A549 (cell line): Measurements from ENCODE around the gene TNFAIP2. TPM values are rescaled to one million over a fixed set of nuclear protein-coding genes. Genes with fewer than 3 reads are reported as not detected.

ENCODE experiments used
- ATAC-seq, 2 experiments: fragments of 200-7000 bp in 1 of 2; fragments of >200 bp in 1 of 2; cut with Nextera tagmentation in 1 of 2; cut with Tn5 transposase in 1 of 2; 3 replicates each; pipeline versions ENCODE4 v1.8.0 to v1.9.1; 2018 to 2020; ENCODE audit warnings: mild to moderate bottlenecking in 1 of 2, moderate library complexity in 1 of 2
- CTCF ChIA-PET: fragments of 300-600 bp; sonication (Branson Sonifier 250); formaldehyde crosslinking; extraction: SDS; loops from one replicate; lab custom pipeline; 2021; ENCODE audit warnings: antibody characterized with exemption, inconsistent platforms; lab: Yijun Ruan, JAX
- POLR2A ChIA-PET: fragments of 350-600 bp; formaldehyde crosslinking; extraction: SDS; loops from one replicate; lab custom pipeline; 2021; ENCODE audit warnings: antibody characterized with exemption, inconsistent platforms; lab: Yijun Ruan, JAX
- DNase-seq, 2 experiments: peaks; one replicate each; pipeline versions ENCODE4 v3.0.0 to v3.0.0-alpha.2; 2011 to 2016; ENCODE audit warnings: low read depth in 1 of 2, low spot score in 1 of 2
- FAIRE-seq: peaks from 2 replicates; lab custom pipeline; 2011; peaks lifted over from hg19 to GRCh38; lab: Jason Lieb, UNC
- H3K27ac ChIP-seq, 2 experiments: fragments of >200 bp; sonication (Bioruptor Twin); formaldehyde crosslinking; 3 replicates each; pipeline ENCODE4 v1.5.1; 2016 to 2017
- H3K4me1 ChIP-seq: fragments of >200 bp; sonication (Bioruptor Twin); formaldehyde crosslinking; 3 replicates; pipeline ENCODE4 v1.6.1; 2016
- H3K4me2 ChIP-seq: fragments of >200 bp; sonication (Bioruptor Twin); formaldehyde crosslinking; 3 replicates; pipeline ENCODE4 v1.6.1; 2016
- H3K4me3 ChIP-seq: fragments of >200 bp; sonication (Bioruptor Twin); formaldehyde crosslinking; 3 replicates; pipeline ENCODE4 v1.5.1; 2016
- H3K9me3 ChIP-seq: fragments of >200 bp; sonication (Bioruptor Twin); formaldehyde crosslinking; 3 replicates; pipeline ENCODE4 v1.6.1; 2016
- CHD2 ChIP-seq: fragments of 150-350 bp; IDR thresholded peaks from 2 replicates; pipeline ENCODE4 v1.6.1; 2014; ENCODE audit warnings: low read length; ENCODE audit not compliant: partially characterized antibody
- CHD4 ChIP-seq: fragments of 200-600 bp; sonication (generic); IDR thresholded peaks from 2 replicates; pipeline ENCODE4 v1.6.1; 2016; ENCODE audit warnings: antibody characterized with exemption, mild to moderate bottlenecking, borderline replicate concordance
- EHF ChIP-seq: fragments of 250-450 bp; sonication (Bioruptor Pico); IDR thresholded peaks from 2 replicates; pipeline ENCODE4 v1.5.0; 2020; ENCODE audit warnings: mild to moderate bottlenecking
- FOSB ChIP-seq: fragments of 250-450 bp; sonication (Bioruptor Pico); IDR thresholded peaks from 2 replicates; pipeline ENCODE4 v1.5.0; 2020; ENCODE audit warnings: mild to moderate bottlenecking, moderate library complexity
- HOXB5 ChIP-seq: fragments of 250-450 bp; sonication (Bioruptor Pico); IDR thresholded peaks from 2 replicates; pipeline ENCODE4 v1.5.0; 2020; ENCODE audit warnings: mild to moderate bottlenecking, moderate library complexity
- JUN ChIP-seq, 2 experiments: fragments of >200 bp; sonication (Bioruptor Twin); formaldehyde crosslinking; IDR thresholded peaks; 2 replicates in 1 of 2; 3 replicates in 1 of 2; pipeline ENCODE4 v1.6.1; 2016 to 2017
- KDM1A ChIP-seq: fragments of 200-600 bp; sonication (generic); IDR thresholded peaks from 2 replicates; pipeline ENCODE4 v1.6.1; 2016; ENCODE audit warnings: low read depth, mild to moderate bottlenecking
- KDM5A ChIP-seq: fragments of 200-600 bp; sonication (generic); IDR thresholded peaks from 2 replicates; pipeline ENCODE4 v1.6.1; 2016; ENCODE audit warnings: antibody characterized with exemption, mild to moderate bottlenecking
- MAX ChIP-seq: IDR thresholded peaks from 2 replicates; pipeline ENCODE4 v1.6.1; 2012
- MAZ ChIP-seq: fragments of 150-350 bp; IDR thresholded peaks from 2 replicates; pipeline ENCODE4 v1.6.1; 2014; ENCODE audit warnings: antibody characterized with exemption, low read depth, low read length, borderline replicate concordance
- NPAS2 ChIP-seq: fragments of 250-450 bp; sonication (Bioruptor Pico); IDR thresholded peaks from 2 replicates; pipeline ENCODE4 v1.8.0; 2022; ENCODE audit warnings: mild to moderate bottlenecking, moderate library complexity, borderline replicate concordance
- RAD21 ChIP-seq, 2 experiments: fragments of >200 bp in 1 of 2; sonication (Bioruptor Twin) in 1 of 2; formaldehyde crosslinking in 1 of 2; IDR thresholded peaks in 1 of 2; conservative IDR thresholded peaks in 1 of 2; 2 replicates in 1 of 2; 3 replicates in 1 of 2; pipeline ENCODE4 v1.6.1; 2012 to 2018; ENCODE audit warnings: inconsistent platforms in 1 of 2
- SMC3 ChIP-seq: fragments of >200 bp; sonication (Bioruptor Twin); formaldehyde crosslinking; IDR thresholded peaks from 3 replicates; pipeline ENCODE4 v1.6.1; 2018; ENCODE audit warnings: inconsistent platforms
- ZFP36 ChIP-seq: fragments of 450-650 bp; IDR thresholded peaks from 2 replicates; pipeline ENCODE4 v1.6.1; 2014; ENCODE audit warnings: borderline replicate concordance; ENCODE audit not compliant: partially characterized antibody
- ZSCAN20 ChIP-seq: fragments of 250-450 bp; sonication (Bioruptor Pico); IDR thresholded peaks from 2 replicates; pipeline ENCODE4 v1.8.0; 2022; ENCODE audit warnings: mild to moderate bottlenecking, moderate library complexity
- WGBS: methylation state at CpG from one replicate; pipeline ENCODE4 v1.1.6; 2017; ENCODE audit errors: missing lambda C conversion rate; 5-methylcytosine and 5-hydroxymethylcytosine counted together
- polyA plus RNA-seq, 4 experiments: library from polyadenylated mRNA; depleted of rRNA in 3 of 4; stranded (reverse); fragments of >200 nt; fragmentation: RNase III in 1 of 4; extraction: RNeasy Plus Mini Kit Qiagen cat#74134 plus additional on column Dnase treatment in 1 of 4; gene quantifications; 2 replicates in 3 of 4; 3 replicates in 1 of 4; pipeline ENCODE4 v1.2.3, GENCODE V29; 2011 to 2017
- TF ChIP-seq, protein P1 (sequence below): fragments of >200 bp; sonication (Bioruptor Twin); formaldehyde crosslinking; IDR thresholded peaks from 3 replicates; pipeline ENCODE4 v1.5.1; 2016
- TF ChIP-seq, protein P2 (sequence below): fragments of 250-450 bp; sonication (Bioruptor Pico); IDR thresholded peaks from 2 replicates; pipeline ENCODE4 v1.5.0; 2020; ENCODE audit warnings: low read depth, mild to moderate bottlenecking, moderate library complexity
- TF ChIP-seq, protein P3 (sequence below): fragments of 450-650 bp; IDR thresholded peaks from 2 replicates; pipeline ENCODE4 v1.6.1; 2014; ENCODE audit warnings: antibody characterized with exemption

TNFAIP2 gene
- polyA plus RNA-seq, 2 of the 4 experiments (the other 2 are of a cell fraction), result 222 to 254 TPM

GRCh38 chr14:103091041-103091882 is 32.0 kb upstream of the TNFAIP2 start:
- WGBS, result 48% methylated on average over 15 of the region's 69 CpGs
- Histone ChIP-seq H3K9me3 (no peaks in the 10 kb centered on the region), H3K4me2 (peak overlapping the region; percentile 90), H3K27ac (peak overlapping the region; percentile 88 to 98), H3K4me3 (peak overlapping the region; percentile 52), H3K4me1 (peaks cover 21% of the 10 kb centered on the region)
- TF ChIP-seq MAZ (0 out of 2 replicates have a peak, but pooled peaks have one; percentile 35), CHD4 (no peak), SMC3 (peak; percentile 76), CHD2 (no peak), MAX (peak; percentile 35; the same call in 1 of the 2 replicates), KDM5A (no peak), JUN (IDR thresholded peaks at IDR 0.05) (peak in 1 of 2 experiments; percentile 33; a peak in 1 of 5 replicates), ZFP36 (no peak), EHF (CRISPR knock-in tag) (no peak), RAD21 (conservative IDR thresholded peaks at IDR 0.05 in 1 of 2, IDR thresholded peaks at IDR 0.05 in 1 of 2) (peak; percentile 22 to 69; a peak in 4 of 5 replicates), ZSCAN20 (CRISPR knock-in tag) (no peak)
- TF ChIP-seq, protein P1, sequence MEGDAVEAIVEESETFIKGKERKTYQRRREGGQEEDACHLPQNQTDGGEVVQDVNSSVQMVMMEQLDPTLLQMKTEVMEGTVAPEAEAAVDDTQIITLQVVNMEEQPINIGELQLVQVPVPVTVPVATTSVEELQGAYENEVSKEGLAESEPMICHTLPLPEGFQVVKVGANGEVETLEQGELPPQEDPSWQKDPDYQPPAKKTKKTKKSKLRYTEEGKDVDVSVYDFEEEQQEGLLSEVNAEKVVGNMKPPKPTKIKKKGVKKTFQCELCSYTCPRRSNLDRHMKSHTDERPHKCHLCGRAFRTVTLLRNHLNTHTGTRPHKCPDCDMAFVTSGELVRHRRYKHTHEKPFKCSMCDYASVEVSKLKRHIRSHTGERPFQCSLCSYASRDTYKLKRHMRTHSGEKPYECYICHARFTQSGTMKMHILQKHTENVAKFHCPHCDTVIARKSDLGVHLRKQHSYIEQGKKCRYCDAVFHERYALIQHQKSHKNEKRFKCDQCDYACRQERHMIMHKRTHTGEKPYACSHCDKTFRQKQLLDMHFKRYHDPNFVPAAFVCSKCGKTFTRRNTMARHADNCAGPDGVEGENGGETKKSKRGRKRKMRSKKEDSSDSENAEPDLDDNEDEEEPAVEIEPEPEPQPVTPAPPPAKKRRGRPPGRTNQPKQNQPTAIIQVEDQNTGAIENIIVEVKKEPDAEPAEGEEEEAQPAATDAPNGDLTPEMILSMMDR, result peak; percentile 67
- TF ChIP-seq, protein P2, sequence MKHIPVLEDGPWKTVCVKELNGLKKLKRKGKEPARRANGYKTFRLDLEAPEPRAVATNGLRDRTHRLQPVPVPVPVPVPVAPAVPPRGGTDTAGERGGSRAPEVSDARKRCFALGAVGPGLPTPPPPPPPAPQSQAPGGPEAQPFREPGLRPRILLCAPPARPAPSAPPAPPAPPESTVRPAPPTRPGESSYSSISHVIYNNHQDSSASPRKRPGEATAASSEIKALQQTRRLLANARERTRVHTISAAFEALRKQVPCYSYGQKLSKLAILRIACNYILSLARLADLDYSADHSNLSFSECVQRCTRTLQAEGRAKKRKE (CRISPR knock-in tag), result no peak
- TF ChIP-seq, protein P3, sequence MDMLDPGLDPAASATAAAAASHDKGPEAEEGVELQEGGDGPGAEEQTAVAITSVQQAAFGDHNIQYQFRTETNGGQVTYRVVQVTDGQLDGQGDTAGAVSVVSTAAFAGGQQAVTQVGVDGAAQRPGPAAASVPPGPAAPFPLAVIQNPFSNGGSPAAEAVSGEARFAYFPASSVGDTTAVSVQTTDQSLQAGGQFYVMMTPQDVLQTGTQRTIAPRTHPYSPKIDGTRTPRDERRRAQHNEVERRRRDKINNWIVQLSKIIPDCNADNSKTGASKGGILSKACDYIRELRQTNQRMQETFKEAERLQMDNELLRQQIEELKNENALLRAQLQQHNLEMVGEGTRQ, result peak; percentile 9; the same call in 1 of the 2 replicates
- ChIA-PET POLR2A (no interaction called here), CTCF (interaction anchor here (0.6 to 8.5 kb wide), 11 partner anchors 8 to 202 kb away, joined by 3 to 97 read pairs (median 4); no protein-coding TSS in a partner anchor)
- no peak for FAIRE-seq
- peak; percentile 76 to 80 for ATAC-seq
- peak in 1 of 2 experiments; percentile 88 for DNase-seq

- Histone ChIP-seq H3K9me3 (no peaks in the 10 kb centered on the region), H3K4me1 (peaks cover 21% of the 10 kb centered on the region), H3K4me2 (peak overlapping the region; percentile 90), H3K4me3 (peak overlapping the region; percentile 52), H3K27ac (peak overlapping the region; percentile 88 to 98)
- no peak for DNase-seq
- ChIA-PET CTCF (interaction anchor here (0.6 to 8.5 kb wide), 6 partner anchors 10 to 149 kb away, joined by 3 to 97 read pairs (median 10); no protein-coding TSS in a partner anchor), POLR2A (no interaction called here)
- no peak for FAIRE-seq
- no peak for ATAC-seq
- 63% methylated on average over 6 of the region's 9 CpGs for WGBS
- TF ChIP-seq RAD21 (conservative IDR thresholded peaks at IDR 0.05 in 1 of 2, IDR thresholded peaks at IDR 0.05 in 1 of 2) (0 out of 5 replicates have a peak, but pooled peaks of 1 of the 2 experiments have one; percentile 8), CHD4 (0 out of 2 replicates have a peak, but pooled peaks have one; percentile 48), HOXB5 (CRISPR knock-in tag) (no peak), FOSB (CRISPR knock-in tag) (no peak), NPAS2 (CRISPR knock-in tag) (no peak), KDM1A (peak; percentile 84; the same call in 1 of the 2 replicates)
Measured at GRCh38 chr14:103091883-103092222, 31.4 kb upstream of the TNFAIP2 start.
